Upper lobe of left lung (tissue), 6 donors: Measurements from ENCODE around the gene ATOSB. TPM values are rescaled to one million over a fixed set of nuclear protein-coding genes. Genes with fewer than 3 reads are reported as not detected.

Experiments used
- ATAC-seq, 2 donors: fragments of 200-7000 bp; cut with Tn5 transposase; one replicate each; pipeline ENCODE4 v1.9.1; 2022; ENCODE audit warnings: mild to moderate bottlenecking in 2 of 2, moderate library complexity in 2 of 2; ENCODE audit not compliant: low FRiP score in 2 of 2
- DNase-seq, 2 donors: peaks; one replicate each; pipeline ENCODE4 v3.0.0-alpha.2; 2019 to 2020
- H3K27ac ChIP-seq, 4 donors: fragments of 200-600 bp; sonication (generic); one replicate each; pipeline ENCODE4 v1.5.1; 2016 to 2019
- H3K27me3 ChIP-seq, 4 donors: fragments of 200-600 bp; sonication (generic); one replicate each; pipeline ENCODE4 v1.5.1; 2017 to 2019
- H3K36me3 ChIP-seq, 4 donors: fragments of 200-600 bp; sonication (generic); one replicate each; pipeline ENCODE4 v1.5.1; 2016 to 2019
- H3K4me1 ChIP-seq, 4 donors: fragments of 200-600 bp; sonication (generic); one replicate each; pipeline ENCODE4 v1.5.1; 2018 to 2019
- H3K4me3 ChIP-seq, 4 donors: fragments of 200-600 bp; sonication (generic); one replicate each; pipeline ENCODE4 v1.5.1; 2017 to 2019; ENCODE audit warnings: mild to moderate bottlenecking in 2 of 4, moderate library complexity in 1 of 4
- H3K9me3 ChIP-seq, 4 donors: fragments of 200-600 bp; sonication (generic); one replicate each; pipeline ENCODE4 v1.5.1; 2018 to 2019
- EP300 ChIP-seq, 4 donors: sonication (generic); formaldehyde crosslinking; IDR thresholded peaks; one replicate each; pipeline ENCODE4 v1.5.1; 2017; ENCODE audit warnings: antibody characterized with exemption in 4 of 4, control low read depth in 2 of 4
- POLR2A ChIP-seq, 4 donors: fragments of 450-650 bp; IDR thresholded peaks; one replicate each; pipeline ENCODE4 v1.5.1; 2016 to 2017; ENCODE audit warnings: antibody characterized with exemption in 4 of 4, mild to moderate bottlenecking in 2 of 4
- POLR2AphosphoS5 ChIP-seq, 2 donors: sonication (generic); formaldehyde crosslinking; IDR thresholded peaks; one replicate each; pipeline ENCODE4 v1.5.1; 2017; ENCODE audit warnings: antibody characterized with exemption in 2 of 2
- WGBS, 2 donors: methylation state at CpG; one replicate each; pipeline ENCODE4 v1.1.5; 2017 to 2018; 5-methylcytosine and 5-hydroxymethylcytosine counted together
- total RNA-seq, 6 donors: library from RNA; depleted of rRNA in 4 of 6; stranded (reverse); fragments of >200 nt in 4 of 6; gene quantifications; one replicate each; pipeline versions ENCODE4 v1.1.0 to v1.2.1, GENCODE V29; 2016 to 2021
- TF ChIP-seq, protein P1 (sequence below), 6 experiments: fragments of 450-650 bp in 4 of 6; fragments of 200-600 bp in 2 of 6; sonication (generic) in 2 of 6; IDR thresholded peaks; one replicate each; pipeline ENCODE4 v1.5.1; 2016 to 2019; ENCODE audit warnings: antibody characterized with exemption in 6 of 6
- donor health status: DM: no; HTN: no; CAD: no; lungs with moderate emphysema.
- donor health status: DM: no; HTN: yes; CAD: no; lungs with severe emphysema.

The ATOSB gene, protein sequence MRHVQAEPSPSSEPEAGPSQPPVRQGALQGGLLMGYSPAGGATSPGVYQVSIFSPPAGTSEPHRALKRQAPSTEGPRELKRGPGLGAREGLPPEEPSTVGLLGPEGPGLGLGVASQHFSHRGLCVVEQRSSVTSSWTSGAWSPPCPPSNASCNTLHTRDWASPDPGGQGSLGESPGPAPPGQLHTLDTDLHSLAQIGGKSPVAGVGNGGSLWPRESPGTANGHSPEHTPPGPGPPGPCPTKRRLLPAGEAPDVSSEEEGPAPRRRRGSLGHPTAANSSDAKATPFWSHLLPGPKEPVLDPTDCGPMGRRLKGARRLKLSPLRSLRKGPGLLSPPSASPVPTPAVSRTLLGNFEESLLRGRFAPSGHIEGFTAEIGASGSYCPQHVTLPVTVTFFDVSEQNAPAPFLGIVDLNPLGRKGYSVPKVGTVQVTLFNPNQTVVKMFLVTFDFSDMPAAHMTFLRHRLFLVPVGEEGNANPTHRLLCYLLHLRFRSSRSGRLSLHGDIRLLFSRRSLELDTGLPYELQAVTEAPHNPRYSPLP
- 10 to 100 TPM; 14.6 to 38.6 (median 29.7) TPM for total RNA-seq

DNA sequence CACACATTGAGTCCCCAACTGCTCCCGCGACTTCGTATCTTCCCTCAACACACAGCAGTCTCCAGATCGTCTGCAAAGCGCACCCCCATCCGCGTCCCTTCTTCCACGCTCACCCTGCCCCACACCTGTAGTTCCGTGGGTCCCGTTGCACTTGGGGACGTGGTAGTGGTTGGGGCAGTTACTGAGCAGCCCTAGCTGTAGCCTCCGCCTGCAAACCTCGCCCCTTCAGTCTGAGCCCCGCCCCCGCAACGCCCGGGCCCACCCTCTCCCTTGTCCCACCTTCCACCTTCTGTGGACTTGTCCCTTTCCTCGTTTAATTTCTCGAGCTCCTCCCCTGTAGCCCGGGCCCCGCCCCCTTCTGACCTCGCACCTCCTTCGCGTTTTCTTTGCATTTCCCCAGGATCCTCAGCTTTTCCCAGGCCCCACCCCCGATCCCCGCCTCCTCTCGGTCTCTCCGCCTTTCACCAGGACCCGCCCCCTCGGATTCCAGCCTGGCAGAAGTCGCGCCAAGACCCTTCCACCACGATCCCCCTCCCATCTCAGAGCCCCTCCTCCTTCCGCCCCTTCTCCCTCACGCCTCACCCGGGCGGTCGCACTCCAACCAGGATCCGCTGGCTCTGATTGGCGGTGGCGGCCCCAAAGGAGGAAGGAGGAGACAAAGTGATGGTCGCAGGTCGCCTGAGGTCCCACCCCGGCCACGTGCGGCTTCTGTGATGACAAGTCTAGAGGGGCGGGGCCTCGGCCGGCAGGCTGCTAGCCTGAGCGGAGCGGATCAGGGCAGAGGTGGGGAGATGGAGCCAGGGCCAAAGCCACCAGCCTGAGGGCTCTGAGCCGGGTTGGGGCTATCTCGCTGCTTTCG, at the start of gene ATOSB:
Gene ATOSB (minus strand): TSS at position 183 of the 859 bp plus-strand sequence. CDS start 7,588 bp downstream, outside the sequence.
- Histone ChIP-seq H3K4me3 (peak within 1 kb of the TSS; percentile 43 to 81 (median 64)), H3K36me3 (no peaks in the 10 kb centered on the region), H3K27me3 (no peaks in the 10 kb centered on the region), H3K9me3 (no peaks in the 10 kb centered on the region), H3K27ac (peak within 1 kb of the TSS; percentile 88 to 98 (median 94)), H3K4me1 (peaks cover 41 to 56% (median 48%) of the 10 kb centered on the region in 4 donors)
- DNase-seq (peak; percentile 99), ATAC-seq (peak; percentile 74 to 93)
- WGBS, 2 donors: 1% methylated on average over 47 to 51 of the region's 54 CpGs
- TF ChIP-seq POLR2A (IDR thresholded peaks at IDR 0.05): peak in 3 of 4 donors; percentile 22 to 84 (median 75)
- TF ChIP-seq, protein P1, sequence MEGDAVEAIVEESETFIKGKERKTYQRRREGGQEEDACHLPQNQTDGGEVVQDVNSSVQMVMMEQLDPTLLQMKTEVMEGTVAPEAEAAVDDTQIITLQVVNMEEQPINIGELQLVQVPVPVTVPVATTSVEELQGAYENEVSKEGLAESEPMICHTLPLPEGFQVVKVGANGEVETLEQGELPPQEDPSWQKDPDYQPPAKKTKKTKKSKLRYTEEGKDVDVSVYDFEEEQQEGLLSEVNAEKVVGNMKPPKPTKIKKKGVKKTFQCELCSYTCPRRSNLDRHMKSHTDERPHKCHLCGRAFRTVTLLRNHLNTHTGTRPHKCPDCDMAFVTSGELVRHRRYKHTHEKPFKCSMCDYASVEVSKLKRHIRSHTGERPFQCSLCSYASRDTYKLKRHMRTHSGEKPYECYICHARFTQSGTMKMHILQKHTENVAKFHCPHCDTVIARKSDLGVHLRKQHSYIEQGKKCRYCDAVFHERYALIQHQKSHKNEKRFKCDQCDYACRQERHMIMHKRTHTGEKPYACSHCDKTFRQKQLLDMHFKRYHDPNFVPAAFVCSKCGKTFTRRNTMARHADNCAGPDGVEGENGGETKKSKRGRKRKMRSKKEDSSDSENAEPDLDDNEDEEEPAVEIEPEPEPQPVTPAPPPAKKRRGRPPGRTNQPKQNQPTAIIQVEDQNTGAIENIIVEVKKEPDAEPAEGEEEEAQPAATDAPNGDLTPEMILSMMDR (IDR thresholded peaks at IDR 0.05): peak in 1 of 6 experiments; percentile 14
- peak in 1 of 4 donors; percentile 10 for TF ChIP-seq EP300 (IDR thresholded peaks at IDR 0.05)
- TF ChIP-seq POLR2AphosphoS5 (IDR thresholded peaks at IDR 0.05): peak; percentile 40 to 75

DNA sequence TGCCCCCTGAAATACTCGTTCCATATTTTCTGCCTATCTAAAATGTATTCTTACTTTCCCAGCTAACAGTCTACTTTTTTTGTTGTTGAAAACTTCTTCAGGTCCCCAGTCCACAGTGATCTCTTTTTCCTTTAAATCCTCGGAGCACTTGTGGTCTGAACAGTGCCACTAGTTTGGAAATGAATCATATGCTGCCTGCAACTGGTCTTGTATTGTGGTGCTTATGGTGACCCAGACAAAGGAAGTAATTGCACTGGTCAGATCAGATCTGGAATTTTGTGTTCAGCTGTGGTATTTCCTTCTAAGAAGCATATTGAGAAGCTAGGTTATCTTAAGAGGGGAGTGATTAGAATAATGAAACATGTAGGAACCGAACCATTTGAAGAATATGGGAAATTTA, 49.0 kb upstream of the ATOSB start:
- ATAC-seq: no peak
- TF ChIP-seq POLR2A (IDR thresholded peaks at IDR 0.05): peak in 1 of 4 donors; percentile 14
- TF ChIP-seq POLR2AphosphoS5 (IDR thresholded peaks at IDR 0.05): no peak
- WGBS, 2 donors: 35 to 39% methylated on average over 3 of the region's 3 CpGs
- Histone ChIP-seq H3K36me3 (peaks cover 0 to 11% (median 0%) of the 10 kb centered on the region in 4 donors), H3K4me1 (peaks cover 8 to 36% (median 17%) of the 10 kb centered on the region in 4 donors), H3K9me3 (no peaks in the 10 kb centered on the region), H3K27ac (peak overlapping the region in 2 of 4 donors; percentile 50 to 95), H3K4me3 (peak overlapping the region in 1 of 4 donors; percentile 78), H3K27me3 (no peaks in the 10 kb centered on the region)
- no peak for DNase-seq

DNA sequence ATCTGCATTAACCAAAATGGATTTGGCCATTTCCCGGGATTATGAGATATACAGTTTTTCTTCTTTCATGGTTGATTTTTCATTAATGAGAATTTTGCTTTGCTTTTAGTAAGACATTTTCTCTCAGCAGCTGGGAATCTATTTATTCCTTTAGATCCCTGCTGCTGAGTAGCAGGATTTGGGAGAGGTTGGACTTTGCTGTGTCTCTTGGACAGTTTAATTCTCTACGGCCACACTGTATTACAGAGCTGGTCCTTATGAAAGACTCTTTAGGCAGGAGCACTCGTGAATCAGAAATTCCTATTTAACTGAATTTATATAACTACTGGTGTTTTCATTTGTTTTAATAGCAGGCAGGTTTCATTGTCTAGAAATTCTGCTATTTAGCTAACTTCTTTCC, 47.8 kb upstream of the ATOSB start:
- H3K36me3 ChIP-seq: peaks cover 0 to 2% (median 0%) of the 10 kb centered on the region in 4 donors
- no peaks in the 10 kb centered on the region for H3K27me3 ChIP-seq
- H3K9me3 ChIP-seq: no peaks in the 10 kb centered on the region
- peak overlapping the region in 3 of 4 donors; percentile 75 to 87 (median 78) for H3K4me3 ChIP-seq
- ATAC-seq: no peak
- peaks cover 8 to 30% (median 15%) of the 10 kb centered on the region in 4 donors for H3K4me1 ChIP-seq
- no peak for DNase-seq
- TF ChIP-seq, protein P1 (IDR thresholded peaks at IDR 0.05): no peak
- no peak for TF ChIP-seq POLR2AphosphoS5 (IDR thresholded peaks at IDR 0.05)
- TF ChIP-seq EP300 (IDR thresholded peaks at IDR 0.05): no peak
- TF ChIP-seq POLR2A (IDR thresholded peaks at IDR 0.05): no peak
- peak overlapping the region in 2 of 4 donors; percentile 92 to 95 for H3K27ac ChIP-seq
- WGBS, 2 donors: 59 to 74% methylated on average over 3 of the region's 3 CpGs

DNA sequence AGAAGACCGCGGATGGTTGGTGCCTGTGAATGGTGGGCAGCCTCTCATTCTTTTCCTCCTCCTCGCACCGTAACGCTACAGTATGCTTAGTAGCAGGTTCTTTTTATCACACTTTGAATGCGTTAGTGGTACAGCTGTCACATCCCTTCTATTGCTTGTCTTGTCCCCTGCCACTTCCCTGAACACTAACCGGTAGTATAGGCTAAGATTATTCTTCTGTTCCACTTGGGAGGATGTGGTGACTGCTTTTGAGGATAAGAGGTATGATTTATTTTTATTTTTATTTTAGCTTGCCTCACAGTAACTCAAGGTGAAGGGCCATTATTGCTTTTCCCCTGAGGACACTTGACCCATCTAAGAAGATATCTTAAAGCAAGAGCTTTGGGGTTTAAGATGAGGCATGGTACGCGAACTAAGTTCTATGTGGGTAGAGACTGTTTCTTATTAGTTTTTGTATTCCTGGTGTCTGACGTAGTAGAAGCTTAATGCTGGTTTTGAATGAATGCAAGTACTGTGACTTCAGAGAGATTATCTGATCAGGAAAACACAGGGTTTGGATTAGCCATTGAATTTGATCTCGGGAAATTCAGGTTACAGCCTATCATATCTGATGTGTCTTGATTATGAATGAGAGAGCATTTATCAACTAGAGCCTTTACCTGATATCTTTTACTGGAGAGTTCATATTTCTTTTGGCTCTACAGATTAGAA, 47.1 kb upstream of the ATOSB start:
- Histone ChIP-seq H3K4me1 (peaks cover 8 to 30% (median 15%) of the 10 kb centered on the region in 4 donors), H3K4me3 (peak overlapping the region; percentile 63 to 87 (median 76)), H3K9me3 (no peaks in the 10 kb centered on the region), H3K27ac (peak overlapping the region; percentile 87 to 96 (median 94)), H3K27me3 (no peaks in the 10 kb centered on the region), H3K36me3 (no peaks in the 10 kb centered on the region)
- DNase-seq (no peak), ATAC-seq (no peak)
- TF ChIP-seq EP300 (IDR thresholded peaks at IDR 0.05) (no peak), POLR2AphosphoS5 (IDR thresholded peaks at IDR 0.05) (no peak), POLR2A (IDR thresholded peaks at IDR 0.05) (no peak)
- TF ChIP-seq, protein P1 (IDR thresholded peaks at IDR 0.05): no peak
- 14 to 21% methylated on average over 11 of the region's 11 CpGs for WGBS, 2 donors
